ENCODE data around the gene HEATR3. TPM values are rescaled to one million over a fixed set of nuclear protein-coding genes. Genes with fewer than 3 reads are reported as not detected.

Gene HEATR3
- total and polyA plus RNA-seq, 2 experiments from 2014 or later, result 5.7 to 25.1 TPM

- H3K4me3 ChIP-seq, result no peak overlapping the region
- no peak overlapping the region for H2AFZ ChIP-seq
- peak; percentile 27 for DNase-seq
- H3K9me3 ChIP-seq (ENCODE audit: low read depth), result no peaks in the 10 kb centered on the region
- H3K4me1 ChIP-seq (ENCODE audit: insufficient read depth), result no peaks in the 10 kb centered on the region
- H3K27me3 ChIP-seq (replicated peaks; ENCODE audit: insufficient read depth), result no peaks in the 10 kb centered on the region
- no peaks in the 10 kb centered on the region for H3K79me2 ChIP-seq (ENCODE audit: insufficient read depth)
- H3K9me2 ChIP-seq (ENCODE audit: insufficient read depth), result no peaks in the 10 kb centered on the region
- no peaks in the 10 kb centered on the region; the same call in 1 of the 2 replicates for H4K20me1 ChIP-seq (ENCODE audit: insufficient read depth)
- H3F3A ChIP-seq (ENCODE audit: insufficient read depth), result peaks cover 30% of the 10 kb centered on the region
- in situ Hi-C loops (cut with MboI), result no loop called here
- H3K4me2 ChIP-seq (ENCODE audit: unreplicated experiment), result no peak overlapping the region
- H3K36me3 ChIP-seq (ENCODE audit: low read depth), result peaks cover 19% of the 10 kb centered on the region; the same call in 1 of the 2 replicates
- TF ChIP-seq EZH2 (IDR thresholded peaks at IDR 0.05; ENCODE audit: insufficient read depth, poor library complexity, severe bottlenecking), result no peak
- H3K27ac ChIP-seq, result no peak overlapping the region
- H3K9ac ChIP-seq, result no peak overlapping the region
- 47 to 49% methylated on average over 5 of the region's 5 CpGs for whole genome bisulfite sequencing, 2 experiments (ENCODE audit: low coverage in 1 of 2, low lambda C conversion rate in 2 of 2, missing lambda C conversion rate in 2 of 2)
These were observed 26.8 kb upstream of the HEATR3 start for GRCh38 chr16:50038756-50039529.

- Histone ChIP-seq H3K27ac (no peak overlapping the region), H2AFZ (no peak overlapping the region), H3K9me3 (ENCODE audit: low read depth) (no peaks in the 10 kb centered on the region), H3K36me3 (ENCODE audit: low read depth) (peaks cover 13% of the 10 kb centered on the region; the same call in 1 of the 2 replicates), H3F3A (ENCODE audit: insufficient read depth) (peaks cover 30% of the 10 kb centered on the region), H3K27me3 (replicated peaks; ENCODE audit: insufficient read depth) (no peaks in the 10 kb centered on the region), H3K9me2 (ENCODE audit: insufficient read depth) (no peaks in the 10 kb centered on the region), H4K20me1 (ENCODE audit: insufficient read depth) (no peaks in the 10 kb centered on the region; the same call in 1 of the 2 replicates), H3K4me2 (ENCODE audit: unreplicated experiment) (no peak overlapping the region), H3K4me1 (ENCODE audit: insufficient read depth) (no peaks in the 10 kb centered on the region), H3K79me2 (ENCODE audit: insufficient read depth) (no peaks in the 10 kb centered on the region), H3K4me3 (no peak overlapping the region), H3K9ac (no peak overlapping the region)
- TF ChIP-seq EZH2phosphoT487 (IDR thresholded peaks at IDR 0.05; ENCODE audit: insufficient read depth, low read depth) (no peak), EZH2 (IDR thresholded peaks at IDR 0.05; ENCODE audit: insufficient read depth, poor library complexity, severe bottlenecking) (no peak)
- in situ Hi-C loops (cut with MboI), result no loop called here
- WGBS, 2 experiments (ENCODE audit: low coverage in 1 of 2, low lambda C conversion rate in 2 of 2, missing lambda C conversion rate in 2 of 2), result 75 to 78% methylated on average over 8 of the region's 8 CpGs
- DNase-seq, result no peak
These were observed 25.8 kb upstream of the HEATR3 start for GRCh38 chr16:50040018-50040417.

GRCh38 chr16:50040710-50041109 lies 25.1 kb upstream of the HEATR3 start:
- Histone ChIP-seq H3K27ac (no peak overlapping the region), H3K79me2 (ENCODE audit: insufficient read depth) (no peaks in the 10 kb centered on the region), H3K9me3 (ENCODE audit: low read depth) (no peaks in the 10 kb centered on the region), H3F3A (ENCODE audit: insufficient read depth) (peaks cover 25% of the 10 kb centered on the region), H2AFZ (no peak overlapping the region), H3K9me2 (ENCODE audit: insufficient read depth) (no peaks in the 10 kb centered on the region), H3K27me3 (replicated peaks; ENCODE audit: insufficient read depth) (no peaks in the 10 kb centered on the region), H3K4me3 (no peak overlapping the region), H4K20me1 (ENCODE audit: insufficient read depth) (no peaks in the 10 kb centered on the region; the same call in 1 of the 2 replicates), H3K4me2 (ENCODE audit: unreplicated experiment) (no peak overlapping the region), H3K4me1 (ENCODE audit: insufficient read depth) (no peaks in the 10 kb centered on the region), H3K36me3 (ENCODE audit: low read depth) (peaks cover 8% of the 10 kb centered on the region; the same call in 1 of the 2 replicates), H3K9ac (no peak overlapping the region)
- no peak for TF ChIP-seq EZH2phosphoT487 (IDR thresholded peaks at IDR 0.05; ENCODE audit: insufficient read depth, low read depth)
- TF ChIP-seq EZH2 (IDR thresholded peaks at IDR 0.05; ENCODE audit: insufficient read depth, poor library complexity, severe bottlenecking), result no peak
- in situ Hi-C loops (cut with MboI), result no loop called here
- no peak for DNase-seq
- WGBS, 2 experiments (ENCODE audit: low coverage in 1 of 2, low lambda C conversion rate in 2 of 2, missing lambda C conversion rate in 2 of 2), result 54 to 67% methylated on average over 1 of the region's 1 CpG

GRCh38 chr16:50043358-50043757 lies 22.4 kb upstream of the HEATR3 start:
- TF ChIP-seq EZH2phosphoT487 (IDR thresholded peaks at IDR 0.05; ENCODE audit: insufficient read depth, low read depth) (no peak), EZH2 (IDR thresholded peaks at IDR 0.05; ENCODE audit: insufficient read depth, poor library complexity, severe bottlenecking) (no peak)
- Histone ChIP-seq H3K4me3 (no peak overlapping the region), H3K4me2 (ENCODE audit: unreplicated experiment) (no peak overlapping the region), H3K36me3 (ENCODE audit: low read depth) (no peaks in the 10 kb centered on the region), H3F3A (ENCODE audit: insufficient read depth) (peaks cover 3% of the 10 kb centered on the region; the same call in 1 of the 2 replicates), H3K9ac (no peak overlapping the region), H4K20me1 (ENCODE audit: insufficient read depth) (no peaks in the 10 kb centered on the region; the same call in 1 of the 2 replicates), H3K9me3 (ENCODE audit: low read depth) (no peaks in the 10 kb centered on the region), H2AFZ (no peak overlapping the region), H3K79me2 (ENCODE audit: insufficient read depth) (no peaks in the 10 kb centered on the region), H3K27me3 (replicated peaks; ENCODE audit: insufficient read depth) (no peaks in the 10 kb centered on the region), H3K27ac (no peak overlapping the region), H3K4me1 (ENCODE audit: insufficient read depth) (no peaks in the 10 kb centered on the region), H3K9me2 (ENCODE audit: insufficient read depth) (no peaks in the 10 kb centered on the region)
- DNase-seq, result no peak
- 79 to 80% methylated on average over 5 of the region's 5 CpGs for WGBS, 2 experiments (ENCODE audit: low coverage in 1 of 2, low lambda C conversion rate in 2 of 2, missing lambda C conversion rate in 2 of 2)
- in situ Hi-C loops (cut with MboI), result no loop called here
